ENCODE data around the gene TEAD1. TPM values are rescaled to one million over a fixed set of nuclear protein-coding genes. Genes with fewer than 3 reads are reported as not detected.

Gene TEAD1
- polyA plus RNA-seq, 2 of the 4 experiments (the other 2 are of a cell fraction): 111 to 112 TPM

DNA sequence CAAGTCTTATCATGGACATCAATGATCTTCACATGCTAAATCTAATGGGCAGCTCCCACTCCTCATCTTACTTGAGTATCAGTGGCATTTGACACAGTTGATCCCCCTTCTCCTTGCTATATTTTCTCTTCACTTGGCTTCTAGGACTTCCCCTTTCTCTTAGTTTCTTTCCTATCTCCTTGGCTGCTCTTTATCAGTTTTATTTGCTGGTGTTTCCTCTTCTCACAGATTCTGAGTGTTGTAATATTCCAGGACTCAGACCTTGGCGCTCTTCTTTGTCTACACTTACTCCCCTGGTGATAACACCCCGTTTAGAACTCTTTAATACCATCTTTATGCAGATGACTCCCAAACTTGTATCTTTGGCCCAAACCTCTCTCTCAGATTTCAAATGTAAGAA lies 301.0 kb downstream of the TEAD1 start:
- Histone ChIP-seq H3K4me3 (no peak overlapping the region), H3K9me3 (no peaks in the 10 kb centered on the region), H3K27ac (no peak overlapping the region), H3K4me1 (peaks cover 3% of the 10 kb centered on the region; the same call in 2 of the 3 replicates), H3K4me2 (no peak overlapping the region)
- TF ChIP-seq CBX8 (IDR thresholded peaks at IDR 0.05) (no peak), RAD21 (conservative IDR thresholded peaks at IDR 0.05 in 1 of 2, IDR thresholded peaks at IDR 0.05 in 1 of 2) (no peak), ESRRA (IDR thresholded peaks at IDR 0.05; ENCODE audit: borderline replicate concordance, low read length) (no peak), ZFP36 (IDR thresholded peaks at IDR 0.05; ENCODE audit: borderline replicate concordance, partially characterized antibody) (no peak), PHF8 (IDR thresholded peaks at IDR 0.05; ENCODE audit: borderline replicate concordance, low read depth) (no peak), NR3C1 (IDR thresholded peaks at IDR 0.05) (no peak), GATA3 (IDR thresholded peaks at IDR 0.05; ENCODE audit: borderline replicate concordance) (no peak), EP300 (IDR thresholded peaks at IDR 0.05) (no peak), REST (IDR thresholded peaks at IDR 0.05) (no peak), CHD2 (IDR thresholded peaks at IDR 0.05; ENCODE audit: low read length, partially characterized antibody) (no peak)
- CTCF ChIA-PET: interaction anchor here (0.9 to 10.9 kb wide), 3 partner anchors 12 to 208 kb away, joined by 3 to 123 read pairs (median 3); no protein-coding TSS in a partner anchor
- DNase-seq (ENCODE audit: low read depth in 1 of 2, low spot score in 1 of 2) (no peak), FAIRE-seq (no peak), ATAC-seq (no peak)
- POLR2A ChIA-PET: no interaction called here
- WGBS (ENCODE audit: missing lambda C conversion rate): 60% methylated on average over 2 of the region's 2 CpGs

DNA sequence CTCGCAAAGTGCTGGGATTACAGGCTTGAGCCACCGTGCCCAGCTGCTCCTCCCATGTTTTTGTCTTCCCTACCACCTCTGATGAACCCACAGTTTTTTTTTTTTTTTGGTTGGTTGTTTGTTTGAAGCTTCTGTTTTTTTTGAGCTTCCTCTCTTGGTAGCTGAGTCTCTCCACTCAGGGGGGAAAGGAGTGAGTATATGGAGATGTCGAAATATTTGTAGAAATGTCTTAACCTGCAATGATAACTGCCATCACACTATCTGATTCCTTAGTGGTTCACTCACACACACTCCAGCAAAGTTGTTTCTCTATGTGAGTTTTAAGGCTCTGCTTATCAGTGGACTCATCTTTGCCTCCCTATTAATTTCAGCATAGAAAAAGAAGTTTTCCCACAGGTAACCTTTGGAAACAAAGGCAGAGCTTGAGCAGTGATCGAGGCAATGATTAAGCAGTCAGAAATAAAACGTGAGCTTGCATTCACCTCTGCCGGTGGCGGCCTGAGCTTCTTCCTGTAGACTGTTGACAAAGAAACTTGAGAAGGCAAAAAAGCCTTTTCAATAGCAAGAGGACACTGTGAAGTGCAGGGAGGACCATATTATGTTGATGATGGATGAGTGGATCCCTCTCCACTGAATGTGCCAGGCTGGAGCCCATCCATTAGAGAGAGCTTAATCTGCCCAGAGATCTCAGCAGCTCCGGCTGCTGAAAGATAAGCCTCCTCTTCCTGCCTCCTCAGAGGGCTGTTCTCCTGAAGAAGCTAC lies 305.9 kb downstream of the TEAD1 start:
- ChIA-PET CTCF (interaction anchor here (0.7 to 10.9 kb wide), 10 partner anchors 10 to 691 kb away, joined by 3 to 123 read pairs (median 4); no protein-coding TSS in a partner anchor), POLR2A (interaction anchor here (0.6 to 1.7 kb wide), 2 partner anchors 15 to 29 kb away, joined by 3 to 6 read pairs; partner anchors contain the start of gene RASSF10)
- H3K27ac ChIP-seq: no peak overlapping the region; a peak in 1 of 6 replicates
- H3K4me2 ChIP-seq: 0 out of 3 replicates have a peak overlapping the region, but pooled peaks have one; percentile 28
- TF ChIP-seq HEYL (CRISPR knock-in tag; IDR thresholded peaks at IDR 0.05) (no peak), MYC (IDR thresholded peaks at IDR 0.05; ENCODE audit: borderline replicate concordance, low read length) (no peak), JUNB (IDR thresholded peaks at IDR 0.05) (no peak), RNF2 (IDR thresholded peaks at IDR 0.05; ENCODE audit: borderline replicate concordance, low read depth) (no peak), HES2 (IDR thresholded peaks at IDR 0.05) (no peak), E2F6 (IDR thresholded peaks at IDR 0.05; ENCODE audit: borderline replicate concordance, low read depth) (no peak), RAD21 (conservative IDR thresholded peaks at IDR 0.05 in 1 of 2, IDR thresholded peaks at IDR 0.05 in 1 of 2) (no peak), HDAC2 (IDR thresholded peaks at IDR 0.05) (no peak), CBX8 (IDR thresholded peaks at IDR 0.05) (no peak), SREBF2 (IDR thresholded peaks at IDR 0.05) (no peak), MAFK (IDR thresholded peaks at IDR 0.05; ENCODE audit: partially characterized antibody) (no peak), MAZ (IDR thresholded peaks at IDR 0.05; ENCODE audit: borderline replicate concordance, low read depth, low read length) (no peak)
- FAIRE-seq: no peak
- H3K4me3 ChIP-seq: no peak overlapping the region
- 35% methylated on average over 8 of the region's 8 CpGs for WGBS (ENCODE audit: missing lambda C conversion rate)
- no peaks in the 10 kb centered on the region; the same call in 2 of the 3 replicates for H3K4me1 ChIP-seq
- no peaks in the 10 kb centered on the region for H3K9me3 ChIP-seq
- DNase-seq (ENCODE audit: low read depth in 1 of 2, low spot score in 1 of 2): no peak
- peak in 1 of 2 experiments; percentile 30; a peak in 2 of 6 replicates for ATAC-seq

All from A549 (cell line).